ENCODE data around the gene MTHFD2. TPM values are rescaled to one million over a fixed set of nuclear protein-coding genes. Genes with fewer than 3 reads are reported as not detected.

Gene MTHFD2
- total and polyA plus RNA-seq, 4 donors, result 55.7 to 180 (median 127) TPM

GRCh38 chr2:74188018-74188601 lies 10.3 kb upstream of the MTHFD2 start:
- WGBS, 2 donors, result 86 to 89% methylated on average over 6 of the region's 6 CpGs
- Histone ChIP-seq H3K4me3 (ENCODE audit: low read length in 2 of 2) (no peak overlapping the region), H3K36me3 (ENCODE audit: control insufficient read depth in 1 of 2, insufficient read depth in 2 of 2, low read length in 1 of 2) (no peaks in the 10 kb centered on the region), H3K27ac (ENCODE audit: low read depth in 1 of 2, low read length in 2 of 2) (no peak overlapping the region), H3K4me1 (ENCODE audit: control insufficient read depth in 1 of 2, insufficient read depth in 2 of 2, low read length in 2 of 2) (no peaks in the 10 kb centered on the region), H3K9me3 (ENCODE audit: control insufficient read depth, low read length) (no peaks in the 10 kb centered on the region), H3K27me3 (ENCODE audit: control insufficient read depth in 1 of 2, insufficient read depth in 2 of 2, low read length in 1 of 2) (no peaks in the 10 kb centered on the region)
- DNase-seq (no peak), ATAC-seq (ENCODE audit: low FRiP score) (no peak)
- intact Hi-C loops (cut with DNase I), result no loop called here

GRCh38 chr2:74188696-74189095 lies 9.7 kb upstream of the MTHFD2 start:
- WGBS, 2 donors, result 96% methylated on average over 3 of the region's 3 CpGs
- no peak for ATAC-seq (ENCODE audit: low FRiP score)
- no peak overlapping the region for H3K27ac ChIP-seq (ENCODE audit: low read depth in 1 of 2, low read length in 2 of 2)
- DNase-seq, result no peak
- H3K4me1 ChIP-seq (ENCODE audit: control insufficient read depth in 1 of 2, insufficient read depth in 2 of 2, low read length in 2 of 2), result no peaks in the 10 kb centered on the region
- no peak overlapping the region for H3K4me3 ChIP-seq (ENCODE audit: low read length in 2 of 2)
- H3K9me3 ChIP-seq (ENCODE audit: control insufficient read depth, low read length), result no peaks in the 10 kb centered on the region
- H3K27me3 ChIP-seq (ENCODE audit: control insufficient read depth in 1 of 2, insufficient read depth in 2 of 2, low read length in 1 of 2), result no peaks in the 10 kb centered on the region
- intact Hi-C loops (cut with DNase I), result no loop called here
- H3K36me3 ChIP-seq (ENCODE audit: control insufficient read depth in 1 of 2, insufficient read depth in 2 of 2, low read length in 1 of 2), result no peaks in the 10 kb centered on the region

GRCh38 chr2:74191596-74192380 lies 6.6 kb upstream of the MTHFD2 start:
- WGBS, 2 donors, result 69 to 74% methylated on average over 6 of the region's 6 CpGs
- no peak overlapping the region for H3K4me3 ChIP-seq (ENCODE audit: low read length in 2 of 2)
- H3K36me3 ChIP-seq (ENCODE audit: control insufficient read depth in 1 of 2, insufficient read depth in 2 of 2, low read length in 1 of 2), result no peaks in the 10 kb centered on the region
- H3K9me3 ChIP-seq (ENCODE audit: control insufficient read depth, low read length), result no peaks in the 10 kb centered on the region
- no peaks in the 10 kb centered on the region for H3K4me1 ChIP-seq (ENCODE audit: control insufficient read depth in 1 of 2, insufficient read depth in 2 of 2, low read length in 2 of 2)
- DNase-seq (no peak), ATAC-seq (ENCODE audit: low FRiP score) (no peak)
- intact Hi-C loops (cut with DNase I), result no loop called here
- no peaks in the 10 kb centered on the region for H3K27me3 ChIP-seq (ENCODE audit: control insufficient read depth in 1 of 2, insufficient read depth in 2 of 2, low read length in 1 of 2)
- no peak overlapping the region for H3K27ac ChIP-seq (ENCODE audit: low read depth in 1 of 2, low read length in 2 of 2)

- Histone ChIP-seq H3K4me3 (ENCODE audit: low read length in 2 of 2) (no peak overlapping the region), H3K27me3 (ENCODE audit: control insufficient read depth in 1 of 2, insufficient read depth in 2 of 2, low read length in 1 of 2) (no peaks in the 10 kb centered on the region), H3K4me1 (ENCODE audit: control insufficient read depth in 1 of 2, insufficient read depth in 2 of 2, low read length in 2 of 2) (no peaks in the 10 kb centered on the region), H3K9me3 (ENCODE audit: control insufficient read depth, low read length) (no peaks in the 10 kb centered on the region), H3K36me3 (ENCODE audit: control insufficient read depth in 1 of 2, insufficient read depth in 2 of 2, low read length in 1 of 2) (no peaks in the 10 kb centered on the region), H3K27ac (ENCODE audit: low read depth in 1 of 2, low read length in 2 of 2) (no peak overlapping the region)
- WGBS, 2 donors, result 87 to 100% methylated on average over 1 of the region's 1 CpG
- ATAC-seq (ENCODE audit: low FRiP score) (no peak), DNase-seq (no peak)
- intact Hi-C loops (cut with DNase I), result loop anchor here in 1 of 2 donors (5.0 kb wide), 2 partner anchors 47 to 58 kb away; partner anchors contain the start of gene BOLA3
Observed at GRCh38 chr2:74194799-74195198, 3.6 kb upstream of the MTHFD2 start.

GRCh38 chr2:74197049-74197448 lies 1.4 kb upstream of the MTHFD2 start:
- Histone ChIP-seq H3K36me3 (ENCODE audit: control insufficient read depth in 1 of 2, insufficient read depth in 2 of 2, low read length in 1 of 2) (no peaks in the 10 kb centered on the region), H3K27ac (ENCODE audit: low read depth in 1 of 2, low read length in 2 of 2) (no peak overlapping the region), H3K9me3 (ENCODE audit: control insufficient read depth, low read length) (no peaks in the 10 kb centered on the region), H3K4me3 (ENCODE audit: low read length in 2 of 2) (no peak overlapping the region), H3K27me3 (ENCODE audit: control insufficient read depth in 1 of 2, insufficient read depth in 2 of 2, low read length in 1 of 2) (no peaks in the 10 kb centered on the region), H3K4me1 (ENCODE audit: control insufficient read depth in 1 of 2, insufficient read depth in 2 of 2, low read length in 2 of 2) (no peaks in the 10 kb centered on the region)
- intact Hi-C loops (cut with DNase I), result loop anchor here in 1 of 2 donors (5.0 kb wide), 2 partner anchors 50 to 55 kb away; partner anchors contain the start of gene BOLA3
- DNase-seq, result no peak
- 73 to 74% methylated on average over 4 of the region's 4 CpGs for WGBS, 2 donors
- no peak for ATAC-seq (ENCODE audit: low FRiP score)

- DNase-seq (no peak), ATAC-seq (ENCODE audit: low FRiP score) (no peak)
- Histone ChIP-seq H3K27ac (ENCODE audit: low read depth in 1 of 2, low read length in 2 of 2) (no peak overlapping the region), H3K27me3 (ENCODE audit: control insufficient read depth in 1 of 2, insufficient read depth in 2 of 2, low read length in 1 of 2) (no peaks in the 10 kb centered on the region), H3K4me3 (ENCODE audit: low read length in 2 of 2) (peak overlapping the region in 1 of 2 donors; percentile 4), H3K9me3 (ENCODE audit: control insufficient read depth, low read length) (no peaks in the 10 kb centered on the region), H3K36me3 (ENCODE audit: control insufficient read depth in 1 of 2, insufficient read depth in 2 of 2, low read length in 1 of 2) (no peaks in the 10 kb centered on the region), H3K4me1 (ENCODE audit: control insufficient read depth in 1 of 2, insufficient read depth in 2 of 2, low read length in 2 of 2) (no peaks in the 10 kb centered on the region)
- 31 to 34% methylated on average over 18 of the region's 18 CpGs for WGBS, 2 donors
- intact Hi-C loops (cut with DNase I), result loop anchor here in 1 of 2 donors (1.0 to 5.0 kb wide), 3 partner anchors 20 to 54 kb away; partner anchors contain the start of genes BOLA3 and MOB1A
Observed at GRCh38 chr2:74198023-74198460, 373 bp upstream of the MTHFD2 start.

GRCh38 chr2:74199275-74199701 lies 873 bp downstream of the MTHFD2 start:
- ATAC-seq (ENCODE audit: low FRiP score) (no peak), DNase-seq (no peak)
- Histone ChIP-seq H3K27ac (ENCODE audit: low read depth in 1 of 2, low read length in 2 of 2) (peak overlapping the region in 1 of 2 donors; percentile 92), H3K4me3 (ENCODE audit: low read length in 2 of 2) (peak overlapping the region; percentile 54 to 68), H3K36me3 (ENCODE audit: control insufficient read depth in 1 of 2, insufficient read depth in 2 of 2, low read length in 1 of 2) (no peaks in the 10 kb centered on the region), H3K9me3 (ENCODE audit: control insufficient read depth, low read length) (no peaks in the 10 kb centered on the region), H3K4me1 (ENCODE audit: control insufficient read depth in 1 of 2, insufficient read depth in 2 of 2, low read length in 2 of 2) (peaks cover 0 to under 1% of the 10 kb centered on the region in 2 donors), H3K27me3 (ENCODE audit: control insufficient read depth in 1 of 2, insufficient read depth in 2 of 2, low read length in 1 of 2) (no peaks in the 10 kb centered on the region)
- WGBS, 2 donors, result 1% methylated on average over 20 of the region's 20 CpGs
- intact Hi-C loops (cut with DNase I), result loop anchor here in 1 of 2 donors (5.0 kb wide), 2 partner anchors 52 to 53 kb away; partner anchors contain the start of gene BOLA3

GRCh38 chr2:74199871-74200305 lies 1.5 kb downstream of the MTHFD2 start:
- WGBS, 2 donors, result 1 to 4% methylated on average over 8 of the region's 8 CpGs
- intact Hi-C loops (cut with DNase I), result loop anchor here in 1 of 2 donors (5.0 kb wide), 2 partner anchors 52 to 53 kb away; partner anchors contain the start of gene BOLA3
- Histone ChIP-seq H3K4me1 (ENCODE audit: control insufficient read depth in 1 of 2, insufficient read depth in 2 of 2, low read length in 2 of 2) (peaks cover 0 to 4% of the 10 kb centered on the region in 2 donors), H3K4me3 (ENCODE audit: low read length in 2 of 2) (peak overlapping the region; percentile 54 to 68), H3K27me3 (ENCODE audit: control insufficient read depth in 1 of 2, insufficient read depth in 2 of 2, low read length in 1 of 2) (no peaks in the 10 kb centered on the region), H3K36me3 (ENCODE audit: control insufficient read depth in 1 of 2, insufficient read depth in 2 of 2, low read length in 1 of 2) (no peaks in the 10 kb centered on the region), H3K27ac (ENCODE audit: low read depth in 1 of 2, low read length in 2 of 2) (peak overlapping the region in 1 of 2 donors; percentile 92), H3K9me3 (ENCODE audit: control insufficient read depth, low read length) (no peaks in the 10 kb centered on the region)
- no peak for DNase-seq
- ATAC-seq (ENCODE audit: low FRiP score), result no peak
